NCI-H446 treated with DMSO at 0.1 percent for 48 hours (cell line): ENCODE results near the gene OR2T3.
"Not testable (repeated sequence)": the region's sequence is repeated elsewhere in the genome, so short reads cannot be mapped to it uniquely, and the experiment has no call there.

ENCODE experiments used
- DNase-seq: peaks from one replicate; lab custom pipeline; 2025; lab: John Stamatoyannopoulos, UW

Gene OR2T3

DNA sequence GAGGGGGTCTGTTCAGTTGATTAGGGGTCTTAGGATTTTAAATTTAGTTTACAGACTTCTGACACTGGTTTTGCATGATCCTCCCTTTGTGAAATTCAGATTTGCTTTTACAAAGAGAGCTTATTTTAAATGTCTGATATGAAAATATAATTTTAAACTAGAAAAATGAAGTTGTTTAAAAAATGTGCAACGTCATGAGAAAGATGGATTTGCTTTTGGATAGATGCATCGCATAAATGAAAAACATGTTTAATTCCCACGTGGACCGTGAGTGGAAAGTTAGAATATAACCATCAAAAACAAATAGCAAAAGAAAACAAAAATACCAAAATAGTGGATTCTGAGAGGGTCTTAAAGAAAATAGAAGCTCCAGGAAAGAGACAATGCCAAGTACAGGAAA is 2.0 kb upstream of the OR2T3 start:
- no peak for DNase-seq

DNA sequence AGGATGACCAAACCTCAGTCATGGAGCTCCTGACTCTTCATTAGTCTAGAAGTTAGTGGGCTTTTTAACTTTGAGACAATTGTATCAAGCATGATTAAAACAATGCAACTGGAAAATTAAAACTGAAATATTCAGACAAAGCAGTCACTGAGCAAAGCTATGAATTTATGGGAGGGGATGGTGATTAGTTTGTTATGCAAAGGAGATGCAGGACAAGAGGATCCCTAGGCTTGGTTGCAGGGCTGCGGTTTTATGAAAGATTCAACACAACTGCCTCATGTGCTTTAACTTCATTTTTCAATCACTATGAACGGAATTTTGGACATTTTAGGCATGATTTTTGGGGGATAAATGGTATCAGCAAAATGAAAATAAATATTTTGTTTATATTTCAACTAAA is 1.0 kb upstream of the OR2T3 start:
- not testable (repeated sequence) for DNase-seq

DNA sequence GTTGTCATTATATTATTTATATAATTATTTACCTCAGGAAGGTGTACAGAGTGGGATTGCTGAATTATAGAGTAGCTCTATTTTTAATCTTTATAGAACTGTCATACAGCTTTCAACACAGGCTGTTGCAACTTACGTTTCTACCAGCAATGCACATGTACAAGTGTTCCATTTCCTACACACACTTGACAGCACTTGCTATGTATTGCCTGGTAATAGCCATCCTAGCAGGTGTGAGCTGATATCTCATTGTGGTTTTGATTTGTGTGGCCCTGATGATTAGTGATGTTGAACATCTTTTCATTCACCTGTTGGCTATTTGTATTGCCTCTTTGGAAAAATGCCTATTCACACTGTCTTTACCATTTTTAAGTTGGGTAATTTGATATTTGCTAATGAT is 2.5 kb downstream of the OR2T3 start:
- DNase-seq: not testable (repeated sequence)

DNA sequence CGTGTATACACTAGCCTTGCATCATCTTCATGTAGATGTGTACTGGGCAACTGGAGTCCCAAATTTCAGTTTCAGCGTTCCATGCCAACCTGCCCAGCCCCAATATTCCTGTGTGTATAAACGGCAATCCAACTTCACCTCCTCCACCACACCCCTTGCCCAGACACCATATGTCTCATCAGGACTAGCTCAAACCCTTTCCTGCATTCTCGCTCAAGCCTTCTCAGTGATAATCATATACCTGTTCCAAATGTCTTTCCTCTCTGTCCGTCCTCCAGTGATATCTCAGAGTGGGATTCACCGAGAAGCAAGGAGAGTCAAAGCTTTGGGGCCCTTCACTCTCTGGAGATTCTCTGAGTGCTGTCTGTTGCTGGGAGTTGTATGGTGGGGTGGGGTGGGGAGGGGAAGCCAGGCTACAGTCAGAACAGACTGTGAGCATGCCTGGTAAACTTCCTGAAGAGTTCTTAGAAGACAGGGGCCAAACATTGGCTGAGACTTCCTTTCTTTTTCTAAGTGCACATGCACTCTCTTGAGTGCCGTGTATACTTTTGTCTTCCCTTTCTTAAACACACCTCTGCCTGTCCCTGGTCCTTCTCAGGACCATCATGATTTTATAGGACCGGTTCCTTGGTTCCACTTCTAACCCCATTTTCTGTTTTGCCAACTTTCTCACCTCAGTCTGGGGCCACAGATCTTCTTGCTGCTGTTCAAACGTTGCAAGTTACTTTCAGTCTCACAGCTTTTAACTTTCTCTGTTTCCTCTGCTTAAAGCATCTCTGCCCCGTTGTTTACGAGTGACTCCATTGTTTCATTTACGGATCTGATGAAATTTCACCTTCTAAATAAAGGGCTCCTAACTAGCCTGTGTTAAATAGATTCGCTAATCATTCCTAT is 8.8 kb downstream of the OR2T3 start:
- DNase-seq: not testable (repeated sequence)

DNA sequence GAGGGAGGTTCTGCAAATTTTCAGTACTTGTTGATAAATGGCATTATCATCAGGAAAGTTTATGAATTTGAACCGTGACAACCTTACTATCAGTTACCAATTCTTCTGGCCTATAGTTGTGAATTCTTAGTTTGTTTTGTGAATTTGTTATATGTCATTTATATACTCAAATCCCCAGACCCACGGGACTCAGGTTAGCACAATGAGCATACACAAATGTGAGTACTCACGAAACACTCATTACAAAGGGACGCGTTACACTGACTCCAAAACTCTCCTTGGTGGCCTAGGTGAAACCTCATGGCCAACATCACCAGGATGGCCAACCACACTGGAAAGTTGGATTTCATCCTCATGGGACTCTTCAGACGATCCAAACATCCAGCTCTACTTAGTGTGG is 15.1 kb downstream of the OR2T3 start, which contains the start of gene OR2T5:
OR2T5 (plus strand) TSS at position 301 of the 400 bp plus-strand sequence; CDS start at position 301, 0 bp downstream.
- not testable (repeated sequence) for DNase-seq

DNA sequence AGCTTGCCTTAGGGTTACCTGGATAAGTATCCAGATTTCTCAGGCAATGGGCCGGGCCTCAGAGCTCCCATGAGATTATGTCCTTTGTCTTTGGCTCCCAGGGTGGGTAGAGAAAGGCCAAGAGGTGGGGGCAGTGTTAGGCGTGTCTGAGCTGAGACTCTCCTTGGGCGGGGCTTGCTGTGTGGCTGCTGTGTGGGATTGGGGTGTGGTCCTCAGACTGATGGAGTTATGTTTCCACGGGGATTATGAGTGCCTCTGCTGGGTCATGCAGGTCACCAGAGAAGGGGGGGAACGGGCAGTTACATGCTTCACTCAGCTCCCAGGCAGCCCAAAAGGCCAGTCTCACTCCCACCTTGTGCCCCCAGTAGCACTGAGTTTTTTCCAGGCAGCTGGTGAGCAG is 23.5 kb downstream of the OR2T3 start:
- DNase-seq: not testable (repeated sequence)

DNA sequence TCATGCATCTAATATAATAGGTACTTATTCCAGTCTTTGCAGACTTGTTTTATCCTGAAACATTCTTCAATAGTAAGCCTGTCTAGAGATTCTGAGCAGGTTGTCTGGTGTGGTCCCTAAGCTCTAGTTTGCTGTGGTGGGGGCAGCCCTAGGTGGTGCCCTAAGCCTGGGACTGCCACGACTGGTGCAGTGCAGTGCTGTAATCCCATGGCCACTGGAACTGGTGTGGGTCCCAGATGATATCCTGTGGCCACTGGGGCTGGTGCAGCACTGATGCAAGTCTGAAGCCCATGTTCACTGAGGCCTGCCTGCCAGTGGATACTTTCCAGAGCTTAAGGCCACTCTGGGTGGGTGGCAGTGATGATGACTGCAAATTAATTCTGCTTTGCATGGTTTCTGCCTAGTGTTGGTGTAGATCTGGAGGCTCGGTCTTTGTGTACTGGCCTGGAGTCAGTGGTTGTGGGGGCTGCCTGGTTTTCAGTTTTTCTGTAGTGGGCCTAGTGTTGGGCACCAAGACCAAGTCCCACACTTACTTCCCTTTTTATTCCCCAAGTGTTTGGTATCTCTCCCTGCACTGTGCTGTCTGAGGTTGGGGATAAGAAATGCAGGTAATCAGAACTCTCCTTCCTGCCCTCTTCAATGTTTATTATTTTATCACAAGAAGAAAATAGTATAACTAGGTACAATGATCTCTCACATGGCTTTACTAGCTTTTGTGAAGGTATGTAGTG is 27.3 kb downstream of the OR2T3 start:
- DNase-seq: not testable (repeated sequence)

DNA sequence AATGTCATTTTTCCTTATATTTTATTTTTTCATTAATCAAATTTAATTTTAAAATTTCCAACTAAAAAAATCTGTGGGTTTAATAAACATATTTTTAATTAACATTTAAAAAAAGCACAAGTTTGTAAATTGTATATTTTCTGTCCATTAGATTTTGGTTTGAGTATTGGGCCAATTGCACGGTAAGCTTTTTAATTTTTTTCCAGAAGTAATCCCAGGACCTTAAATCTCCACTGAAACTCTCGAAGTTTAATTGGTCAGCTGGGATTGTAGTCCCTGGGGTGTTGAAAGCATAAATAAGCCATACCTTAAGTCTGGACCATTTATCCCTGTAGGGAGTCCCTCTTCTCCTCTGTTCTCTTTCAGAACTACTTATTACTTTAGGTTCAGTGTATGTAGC is 34.6 kb downstream of the OR2T3 start, which contains the start of gene OR2G6:
OR2G6 (plus strand) TSS at position 301 of the 400 bp plus-strand sequence. CDS start 13,574 bp downstream, outside the sequence.
- DNase-seq: not testable (repeated sequence)

DNA sequence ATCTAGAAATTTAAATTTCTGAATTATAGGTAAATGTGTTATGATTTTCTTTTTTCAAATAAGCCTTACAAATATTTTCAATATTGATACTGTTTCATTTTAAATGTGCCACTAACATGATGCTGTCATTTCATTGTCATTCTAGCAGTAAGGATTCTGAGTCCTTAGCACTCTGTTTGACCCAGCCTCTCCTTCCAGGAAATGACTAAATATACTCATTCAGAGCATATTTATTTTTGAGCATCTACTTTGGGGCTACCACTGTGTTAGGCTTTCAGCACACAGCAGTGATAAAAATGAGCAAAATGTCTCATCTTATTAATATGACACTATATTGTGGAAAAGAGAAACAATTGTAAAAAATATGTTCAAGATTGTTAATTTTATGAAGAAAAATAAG is 37.1 kb downstream of the OR2T3 start:
- not testable (repeated sequence) for DNase-seq

DNA sequence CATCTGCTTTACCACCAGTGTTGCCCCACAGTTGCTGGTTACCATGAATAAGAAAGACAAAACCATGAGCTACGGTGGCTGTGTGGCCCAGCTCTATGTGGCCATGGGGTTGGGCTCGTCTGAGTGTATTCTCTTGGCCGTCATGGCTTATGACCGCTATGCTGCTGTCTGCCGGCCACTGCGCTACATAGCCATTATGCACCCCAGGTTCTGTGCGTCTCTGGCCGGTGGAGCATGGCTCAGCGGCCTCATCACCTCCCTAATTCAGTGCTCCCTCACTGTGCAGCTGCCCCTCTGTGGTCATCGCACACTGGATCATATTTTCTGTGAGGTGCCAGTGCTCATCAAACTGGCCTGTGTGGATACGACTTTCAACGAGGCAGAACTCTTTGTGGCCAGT is 48.7 kb downstream of the OR2T3 start:
- no peak for DNase-seq
